ENCODE results near the gene SH2D6. TPM values are rescaled to one million over a fixed set of nuclear protein-coding genes. Genes with fewer than 3 reads are reported as not detected.
A peak's percentile ranks its signal among the peaks of the same experiment; 100 is the strongest.

SH2D6 gene
- total and polyA plus RNA-seq, 2 of the 8 experiments (the other 6 are each of a cell fraction or from before 2014, with no cell fraction given) = 0.42 TPM; not detected in 1

DNA sequence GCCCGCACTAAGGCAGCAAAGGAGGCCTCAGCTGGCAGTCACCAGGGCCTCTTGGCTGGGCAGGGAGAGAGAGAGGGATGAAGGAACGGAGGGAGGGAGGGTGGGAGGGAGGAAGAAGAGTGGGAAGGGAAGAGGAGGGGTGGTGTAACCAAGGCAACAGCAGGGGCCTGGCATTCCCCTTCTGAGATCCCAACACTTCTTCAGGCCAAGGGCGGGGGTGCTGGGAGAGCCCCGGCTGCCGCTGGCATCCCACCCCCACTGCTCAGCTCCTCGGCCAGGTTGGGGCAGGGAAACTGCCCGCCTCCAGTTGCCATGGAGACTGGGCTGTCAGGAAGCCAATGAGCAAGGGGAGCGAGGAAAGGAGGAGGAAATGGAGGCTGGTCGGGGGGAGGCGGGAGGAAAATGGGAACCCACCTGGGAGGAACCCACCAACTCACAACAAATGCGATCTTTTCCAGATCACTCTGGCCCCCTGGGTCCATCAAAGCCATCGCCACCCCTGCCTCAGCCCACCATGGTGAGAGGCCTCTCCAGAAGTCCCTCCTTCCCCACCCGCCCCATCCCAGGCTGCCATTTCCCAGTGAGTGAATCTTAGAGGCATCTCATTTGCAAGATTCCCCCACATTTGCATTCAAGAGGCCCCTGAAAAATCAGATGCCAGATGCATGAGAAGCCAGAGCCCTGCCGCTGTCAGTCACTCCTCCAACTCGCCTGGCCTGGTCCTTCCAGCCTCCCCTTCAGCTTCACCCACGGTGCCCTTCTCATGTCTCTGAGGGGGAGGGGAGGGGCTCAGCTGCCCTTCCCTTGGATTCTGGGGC is 12.4 kb downstream of the SH2D6 start (continued):
- TF ChIP-seq SIN3A (conservative IDR thresholded peaks at IDR 0.05 in 1 of 2, IDR thresholded peaks at IDR 0.05 in 1 of 2; ENCODE audit: low read depth in 1 of 2, low read length in 2 of 2) (peak; percentile 50 to 74; a peak in 1 of 4 replicates), RXRA (IDR thresholded peaks at IDR 0.05; ENCODE audit: insufficient read depth, low read depth, low read length) (no peak), FOSL1 (IDR thresholded peaks at IDR 0.05; ENCODE audit: insufficient read depth, low read depth, low read length) (no peak), CBX8 (IDR thresholded peaks at IDR 0.05; ENCODE audit: borderline replicate concordance, low read depth, low read length) (no peak), BCL11A (IDR thresholded peaks at IDR 0.05; ENCODE audit: low read depth in 2 of 2, low read length in 2 of 2) (no peak), TEAD4 (IDR thresholded peaks at IDR 0.05; ENCODE audit: low read depth, low read length) (peak; percentile 76), EP300 (IDR thresholded peaks at IDR 0.05; ENCODE audit: borderline replicate concordance in 1 of 2, low read depth in 2 of 2, low read length in 2 of 2) (peak; percentile 18 to 60; a peak in 2 of 3 replicates), BACH1 (IDR thresholded peaks at IDR 0.05; ENCODE audit: low read length) (no peak), YY1 (IDR thresholded peaks at IDR 0.05; ENCODE audit: low read depth, low read length) (peak; percentile 54)

All from H1 (cell line).